ENCODE measurements around the gene ZCCHC14.
A peak's percentile ranks its signal among the peaks of the same experiment; 100 is the strongest.
"Not testable (repeated sequence)": the region's sequence is repeated elsewhere in the genome, so short reads cannot be mapped to it uniquely, and the experiment has no call there.

Gene ZCCHC14

DNA sequence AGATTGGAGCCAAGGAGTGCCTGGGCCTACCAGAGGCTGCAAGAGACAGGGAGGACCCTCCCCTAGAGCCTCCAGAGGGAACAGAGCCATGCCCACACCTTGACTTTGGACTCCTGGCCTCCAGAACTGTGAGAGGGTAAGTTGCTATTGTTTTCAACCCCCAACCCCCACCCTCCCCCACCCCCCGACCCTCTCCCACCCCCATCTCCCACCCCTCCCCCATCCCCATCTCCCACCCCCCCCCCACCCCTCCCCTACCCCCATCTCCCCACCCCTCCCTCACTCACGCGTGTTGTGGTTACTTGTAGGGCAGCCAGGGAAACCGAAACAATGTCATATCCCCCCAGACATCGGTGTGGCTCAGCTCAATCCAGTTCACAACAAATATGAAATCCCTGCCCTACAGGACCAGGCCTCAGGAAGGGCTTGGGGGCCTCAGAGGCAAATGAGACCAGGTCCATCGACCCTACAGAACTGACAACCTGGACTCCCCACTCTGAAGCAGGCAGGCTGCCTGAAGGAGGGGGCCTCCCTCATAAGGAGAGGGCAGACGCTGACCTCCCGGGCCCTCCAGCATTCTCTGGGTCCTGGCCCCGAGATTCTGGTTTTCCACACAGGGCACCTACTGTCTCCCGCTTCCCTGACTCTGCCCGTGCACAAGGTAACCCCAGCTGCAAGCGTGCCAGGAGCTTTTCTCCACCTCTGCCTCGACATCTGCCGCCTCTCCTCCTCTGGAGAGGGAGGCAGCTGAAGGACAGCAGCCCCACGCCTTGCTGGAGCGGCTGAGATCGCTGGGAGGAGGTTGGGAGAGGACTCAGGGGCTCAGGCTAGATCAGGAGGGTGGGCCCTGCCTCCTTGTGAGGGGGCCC lies 3.0 kb upstream of the ZCCHC14 start:
- no peak for DNase-seq

DNA sequence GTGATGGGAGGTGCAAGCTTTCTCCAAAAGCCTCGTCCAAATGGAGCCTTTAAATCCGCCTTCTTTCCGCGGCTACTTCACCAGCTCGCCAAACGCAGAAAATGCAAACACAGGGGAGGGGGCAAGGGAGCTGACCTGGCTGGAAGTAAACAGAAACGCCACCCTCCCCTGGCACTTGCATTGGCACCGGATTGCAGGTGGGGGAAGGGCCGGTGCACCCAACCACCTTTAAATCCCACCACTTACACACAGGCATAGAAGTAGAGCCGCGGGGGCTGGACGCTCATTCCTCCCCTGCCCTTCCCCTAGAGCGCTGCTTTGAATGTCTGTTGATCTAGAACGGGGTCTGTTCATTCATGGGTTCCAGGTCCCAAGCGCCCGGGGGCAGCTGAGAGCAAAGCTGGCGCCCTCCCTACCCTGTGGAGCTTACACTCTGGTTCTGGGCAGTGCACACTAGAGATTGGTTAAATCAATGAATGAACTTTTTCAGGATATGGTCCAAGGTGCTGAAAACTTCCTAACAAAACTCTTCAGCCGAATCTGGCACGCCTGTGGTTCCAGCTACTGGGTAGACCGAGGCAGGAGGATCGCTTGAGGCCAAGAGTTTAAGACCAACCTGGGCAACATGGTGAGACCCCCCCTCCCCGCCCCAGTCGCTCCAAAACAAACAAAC lies 920 bp upstream of the ZCCHC14 start:
- DNase-seq, result peak; percentile 16

DNA sequence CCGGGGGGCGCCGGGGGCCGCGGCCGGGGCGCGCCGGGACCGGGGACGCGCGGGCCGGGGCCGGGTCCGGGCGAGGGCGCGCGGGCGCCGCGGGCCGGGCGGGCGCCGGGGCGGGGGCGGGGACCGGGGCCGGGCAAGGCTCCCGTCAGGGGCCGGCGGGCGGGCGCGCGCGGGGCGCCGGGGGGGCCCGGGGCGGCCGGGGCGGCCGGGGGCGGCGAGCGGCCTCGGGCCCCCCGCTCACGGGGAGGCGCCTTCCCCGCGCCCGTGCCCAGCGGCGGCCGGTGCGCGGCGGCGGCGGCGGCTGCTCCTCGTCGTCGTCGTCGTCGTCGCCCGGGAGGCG lies 563 bp downstream of the ZCCHC14 start:
- DNase-seq, result no peak

DNA sequence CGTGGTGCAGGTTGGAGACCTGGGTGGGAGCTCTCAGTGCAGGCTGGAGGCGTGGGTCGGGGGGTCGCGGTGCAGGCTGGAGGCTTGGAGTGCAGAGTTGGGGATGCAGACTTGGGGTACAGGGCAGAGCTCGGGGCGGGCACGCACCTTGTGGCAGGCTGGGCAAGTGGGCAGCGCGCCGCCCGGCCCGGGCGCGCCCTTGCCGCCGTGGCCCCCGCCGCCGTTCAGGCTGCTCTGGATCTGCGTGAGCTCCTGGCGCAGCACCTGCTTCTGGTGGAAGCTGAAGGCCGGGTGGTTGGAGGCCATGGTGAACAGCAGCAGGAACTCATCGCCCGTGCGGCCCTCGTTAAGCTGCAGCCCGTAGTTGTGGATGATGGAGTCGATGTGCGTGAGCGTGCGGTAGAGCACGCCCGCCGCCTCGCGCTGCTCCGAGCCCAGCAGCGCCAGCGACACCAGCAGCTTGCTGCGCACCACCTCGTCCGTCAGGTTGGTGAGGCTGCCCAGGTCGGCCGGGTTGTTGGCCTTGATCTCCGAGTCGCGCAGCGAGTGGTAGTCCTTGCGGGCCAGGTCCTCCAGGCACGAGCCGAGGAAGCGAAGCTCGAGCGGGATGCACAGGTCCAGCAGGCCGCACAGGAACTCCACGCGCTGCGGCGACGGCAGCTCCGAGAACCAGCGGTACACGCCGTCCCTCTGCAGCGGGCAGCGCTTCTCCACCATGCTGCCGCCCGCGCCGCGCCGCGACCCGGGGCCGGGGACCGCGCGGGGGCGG lies 1.1 kb downstream of the ZCCHC14 start:
- peak; percentile 30 for DNase-seq

DNA sequence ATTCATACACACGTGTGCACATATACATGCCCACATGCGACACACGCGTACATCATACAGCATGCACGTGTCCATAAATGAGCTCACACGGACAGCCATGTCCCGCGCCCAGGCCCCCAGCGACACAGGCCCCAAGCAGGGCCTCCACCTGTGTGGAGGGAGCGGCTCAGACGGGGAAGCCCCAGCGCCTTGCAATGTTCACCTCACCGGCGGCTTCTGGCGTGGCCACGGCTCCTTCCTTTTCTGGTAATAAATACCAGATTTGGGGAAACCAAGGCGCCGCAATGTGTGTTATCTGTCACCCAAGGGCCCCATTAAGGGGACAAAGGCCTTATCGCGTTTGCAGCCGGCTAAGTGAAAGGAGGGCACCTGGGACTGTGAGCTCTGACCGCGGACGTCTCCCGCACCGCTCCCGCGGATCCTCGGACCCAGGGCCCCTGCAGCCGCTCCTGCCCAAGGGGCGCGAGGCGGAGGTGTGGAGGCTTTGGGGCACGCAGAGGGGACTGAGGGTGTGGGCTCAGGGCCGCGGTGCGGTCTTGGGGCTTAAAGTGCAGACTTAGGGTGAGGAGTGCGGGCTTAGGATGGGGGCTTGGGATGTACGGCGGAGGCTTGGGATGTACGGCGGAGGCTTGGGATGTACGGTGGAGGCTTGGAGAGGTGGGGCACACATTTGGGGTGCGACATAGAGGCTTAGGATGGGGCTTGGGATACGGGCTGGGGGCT lies 1.9 kb downstream of the ZCCHC14 start:
- peak; percentile 29 for DNase-seq

DNA sequence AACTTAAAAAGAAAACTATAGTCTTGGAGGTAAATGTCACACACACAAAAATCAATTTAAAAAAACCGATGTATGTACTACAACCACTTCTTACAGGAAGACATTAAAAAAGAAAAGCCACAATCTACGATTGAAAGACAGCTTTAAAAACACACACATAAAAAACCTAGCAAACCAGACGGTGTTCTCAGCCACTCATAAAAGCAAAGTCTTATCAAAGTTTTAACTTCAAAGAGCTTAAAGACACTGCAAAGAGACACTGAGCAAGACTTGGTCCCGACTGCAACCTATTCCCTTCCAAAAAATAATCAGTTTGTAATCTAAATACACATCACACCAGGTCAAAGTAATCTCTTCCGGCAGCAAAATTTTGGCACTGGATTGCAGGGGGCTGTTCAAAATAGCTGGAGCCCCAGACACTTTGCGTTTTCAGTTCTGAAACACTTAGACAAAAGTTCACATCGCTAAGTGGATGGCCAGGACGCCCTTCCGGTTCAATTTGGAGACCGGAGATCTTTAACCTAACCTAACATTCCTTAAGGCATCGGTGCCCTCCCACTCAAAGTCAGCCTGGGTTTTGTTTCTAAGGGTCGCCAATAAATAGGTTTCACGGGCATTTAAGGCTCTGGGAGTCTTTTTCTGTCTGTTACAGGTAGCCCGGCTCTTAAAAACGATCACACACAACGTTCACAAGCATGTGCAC lies 2.6 kb downstream of the ZCCHC14 start:
- DNase-seq, result no peak

DNA sequence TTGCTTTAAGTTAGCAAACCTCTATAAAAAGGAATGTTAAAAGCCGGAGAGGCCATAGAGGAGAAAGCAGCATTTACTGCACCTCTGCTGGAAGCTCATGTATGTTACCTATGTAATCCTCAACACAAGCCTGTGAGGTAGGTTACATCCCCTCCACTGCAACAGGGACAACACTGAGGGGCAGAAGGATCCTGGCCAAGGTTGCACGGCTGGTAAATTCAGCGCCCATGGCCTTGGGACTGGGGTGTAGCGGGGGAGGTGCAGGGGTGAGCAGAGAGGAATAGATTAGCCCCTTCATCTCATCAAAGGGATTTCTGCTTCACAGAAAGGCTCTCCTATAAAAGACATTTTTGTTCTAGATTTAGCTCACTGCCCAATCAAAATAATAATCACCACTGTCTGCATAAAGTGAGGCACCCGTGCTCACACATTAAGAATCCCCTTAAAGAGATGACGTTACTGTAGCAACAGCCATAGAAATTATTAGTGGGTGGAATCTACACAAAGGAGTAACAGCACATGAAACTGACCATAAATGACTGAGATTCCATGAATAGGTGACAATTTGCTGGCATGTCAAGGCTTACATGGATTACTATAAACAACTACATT lies 3.3 kb downstream of the ZCCHC14 start:
- no peak for DNase-seq

DNA sequence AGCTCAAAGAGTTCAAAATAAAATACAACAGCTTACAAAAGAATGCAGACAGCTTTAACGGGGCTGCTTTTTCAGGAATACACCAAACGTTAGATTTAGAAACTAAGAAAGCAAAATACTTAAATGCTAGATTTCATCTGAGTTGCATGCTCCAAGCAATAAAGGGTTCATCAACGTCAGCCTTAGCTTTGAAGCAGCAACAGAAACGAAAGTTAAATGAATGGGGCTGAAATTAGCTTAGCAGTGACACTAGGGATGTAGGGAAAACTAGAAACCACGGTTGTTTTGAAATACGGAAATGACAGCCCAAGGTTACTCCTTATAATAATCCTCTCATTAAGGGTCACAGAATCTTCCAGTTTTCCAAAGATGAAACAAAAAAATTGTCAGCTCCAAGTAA lies 3.9 kb downstream of the ZCCHC14 start:
- DNase-seq, result not testable (repeated sequence)

DNA sequence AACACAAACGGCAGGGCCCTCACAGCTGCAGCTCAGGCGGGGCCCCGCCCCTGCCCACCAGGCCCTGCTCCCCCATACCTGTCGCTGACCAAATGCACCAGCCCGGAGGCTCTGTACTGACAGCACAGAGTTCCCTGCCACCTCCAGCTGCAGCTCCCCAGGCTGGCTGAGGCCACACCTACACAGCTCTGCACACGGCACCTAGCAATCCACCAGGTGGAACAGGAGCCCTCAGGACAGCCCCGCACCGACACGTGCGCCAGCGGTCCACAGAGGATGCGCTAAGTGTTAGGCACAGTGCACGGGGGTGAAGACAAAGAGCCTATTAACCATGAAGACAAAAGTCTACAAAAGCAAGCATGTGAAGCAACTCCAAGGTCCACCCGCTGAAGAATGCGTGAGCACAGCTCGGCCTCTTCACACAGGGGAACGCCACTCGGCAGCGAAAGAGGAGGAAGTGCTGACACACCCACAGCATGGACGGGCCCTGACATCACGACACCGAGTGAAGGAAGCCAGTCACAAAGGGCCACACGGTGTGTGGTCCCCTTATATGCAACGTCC lies 5.4 kb downstream of the ZCCHC14 start:
- DNase-seq, result peak; percentile 83

DNA sequence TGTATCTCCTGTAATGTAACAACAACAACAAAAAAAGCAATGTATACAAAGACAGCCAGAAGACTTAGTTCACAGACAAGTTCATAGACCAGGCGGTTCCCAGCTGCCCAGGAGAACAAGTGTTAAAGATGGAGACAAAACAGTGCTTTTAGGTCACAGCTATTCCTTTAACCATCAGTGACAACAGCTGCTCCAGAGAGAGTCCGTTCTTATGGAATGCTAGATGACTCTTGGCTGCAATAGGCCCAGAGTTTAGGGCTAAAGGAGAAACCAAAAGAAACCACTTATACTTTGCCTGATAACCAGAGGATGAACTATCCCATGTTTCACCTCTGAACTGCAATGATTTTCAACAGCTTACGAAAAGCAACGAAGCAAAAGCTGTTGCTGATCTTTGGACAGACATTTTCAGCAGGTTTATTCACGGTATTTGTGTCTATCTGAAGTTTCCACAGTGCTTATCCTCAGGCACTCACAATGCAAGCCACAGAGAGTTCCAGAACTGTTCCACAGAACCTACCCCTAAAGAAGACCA lies 6.0 kb downstream of the ZCCHC14 start:
- no peak for DNase-seq

DNA sequence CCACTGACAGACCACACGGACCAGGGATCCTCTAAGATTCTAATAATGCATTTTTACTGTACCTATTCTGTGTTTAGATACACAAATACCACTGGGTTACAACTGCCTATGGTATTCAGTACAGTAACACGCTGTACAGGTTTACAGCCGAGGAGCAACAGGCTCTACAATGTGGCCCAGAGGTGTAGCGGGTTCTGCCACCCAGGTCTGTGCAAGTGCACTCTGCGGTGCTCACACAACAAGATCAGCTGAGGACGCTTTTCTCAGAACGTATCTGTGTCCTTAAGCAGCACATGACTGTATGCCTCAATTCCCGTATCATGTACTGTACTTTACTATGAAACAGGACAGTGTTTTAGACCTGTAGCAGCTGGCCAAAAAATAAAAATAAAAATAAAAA lies 6.5 kb downstream of the ZCCHC14 start:
- no peak for DNase-seq

DNA sequence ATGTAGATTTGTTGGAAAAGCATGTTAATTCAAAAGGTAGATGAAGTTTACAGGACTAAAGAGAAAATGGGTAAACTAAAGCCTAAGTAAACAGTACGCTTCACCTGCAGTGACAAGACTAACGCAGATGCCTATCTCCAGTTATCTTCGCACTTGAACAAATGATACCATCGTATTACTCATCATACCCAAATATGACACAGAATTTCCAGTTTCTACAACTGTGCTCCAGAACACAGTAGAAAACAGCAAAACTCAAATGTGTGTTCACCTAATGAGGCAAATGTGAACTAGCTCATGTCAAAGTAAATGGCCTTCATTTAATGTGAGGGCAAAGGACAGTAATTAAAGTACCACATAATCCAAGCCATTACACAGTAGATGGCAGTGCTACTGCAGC lies 7.0 kb downstream of the ZCCHC14 start:
- not testable (repeated sequence) for DNase-seq

DNA sequence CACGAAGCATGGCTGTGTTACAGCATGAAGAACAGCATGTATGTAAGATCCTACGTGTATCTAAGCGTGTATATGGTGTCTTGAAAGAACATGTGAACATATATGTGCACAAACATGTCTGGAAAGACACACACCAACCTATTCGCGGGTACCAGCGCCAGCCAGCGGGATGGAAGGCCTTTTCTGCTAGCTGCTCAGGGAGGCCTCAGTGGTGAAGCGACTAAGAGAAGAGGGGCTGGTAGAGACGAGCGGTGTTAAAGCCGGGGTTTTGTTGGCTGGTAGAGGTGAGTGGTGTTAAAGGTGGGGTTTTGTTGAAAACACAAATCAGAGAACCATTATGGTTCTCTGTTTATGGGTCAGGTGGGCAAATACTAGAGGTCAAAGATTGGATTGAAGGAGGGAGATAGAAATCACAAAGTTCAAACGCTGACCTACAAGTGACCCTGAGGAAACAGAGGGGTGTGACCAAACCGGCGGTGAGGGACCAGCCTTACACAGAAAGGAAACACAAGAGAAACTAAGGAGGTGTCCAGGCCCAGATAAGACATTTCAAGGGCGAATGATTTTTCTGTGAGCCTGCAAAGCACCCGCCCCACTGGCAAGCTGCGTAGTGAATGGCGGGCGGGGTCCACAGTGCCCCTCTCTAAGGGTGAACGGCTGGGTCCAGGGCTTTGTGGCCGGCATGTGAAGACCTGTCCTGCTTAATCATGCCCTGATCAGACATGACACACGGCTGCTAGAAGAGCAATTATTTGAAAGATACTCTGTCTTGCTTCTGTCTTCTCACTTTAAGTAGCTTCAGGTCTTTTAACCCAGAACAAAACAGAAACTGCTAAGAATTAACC lies 8.1 kb downstream of the ZCCHC14 start:
- no peak for DNase-seq

DNA sequence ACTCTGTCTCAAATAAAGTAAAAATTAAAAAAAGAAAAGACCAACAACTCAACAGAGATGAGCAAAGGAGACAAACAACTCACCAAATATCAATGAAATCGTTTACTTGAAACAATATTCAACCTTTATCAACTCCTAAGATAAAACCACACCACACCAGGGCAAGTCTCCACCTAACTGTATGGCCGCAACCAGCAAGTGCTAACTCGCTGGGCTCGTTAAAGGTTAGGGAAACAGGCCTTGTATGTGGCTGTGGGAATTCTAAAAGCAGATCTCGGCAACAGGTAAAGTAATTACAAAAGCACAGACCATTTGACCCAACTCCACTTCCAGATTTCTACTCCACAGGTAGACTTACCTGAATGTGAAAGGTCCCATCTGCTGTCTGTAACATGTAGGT lies 9.3 kb downstream of the ZCCHC14 start:
- no peak for DNase-seq

DNA sequence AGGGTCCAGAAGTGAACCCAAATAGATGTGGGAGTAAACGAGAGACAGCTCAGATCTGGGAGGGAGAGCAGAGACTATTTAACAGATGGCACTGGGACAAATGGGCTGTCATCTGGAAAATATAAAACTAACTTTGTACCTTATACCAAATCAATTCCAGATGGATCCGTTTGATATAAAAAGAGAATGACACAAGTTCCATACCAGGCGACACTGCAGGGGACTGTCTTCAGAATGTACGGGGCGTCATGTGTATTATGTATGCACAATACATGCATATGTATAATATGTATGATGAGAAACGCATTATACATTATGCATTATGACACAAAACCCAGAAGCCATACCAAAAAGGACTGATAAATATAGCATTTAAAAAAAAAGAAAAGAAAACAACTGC lies 10.2 kb downstream of the ZCCHC14 start:
- DNase-seq, result not testable (repeated sequence)

DNA sequence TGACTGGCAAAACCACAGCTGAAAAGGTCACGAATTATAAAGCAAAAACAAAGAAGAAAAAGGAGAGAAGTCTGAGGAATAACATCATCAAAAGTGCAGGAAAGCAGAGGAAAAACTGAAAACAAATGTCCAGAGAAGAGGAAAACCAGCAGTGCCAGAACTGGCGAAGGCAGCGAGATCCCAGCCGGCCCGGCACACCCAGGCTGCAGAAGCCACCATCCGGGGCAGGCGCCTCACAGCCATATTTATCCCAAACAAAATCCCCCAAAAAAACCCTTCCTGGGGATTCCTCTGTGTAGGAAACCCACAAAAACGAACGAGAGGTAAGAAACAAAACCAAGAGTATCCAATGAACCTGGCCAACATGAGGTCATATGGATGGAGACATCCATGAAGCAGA lies 10.6 kb downstream of the ZCCHC14 start:
- no peak for DNase-seq

DNA sequence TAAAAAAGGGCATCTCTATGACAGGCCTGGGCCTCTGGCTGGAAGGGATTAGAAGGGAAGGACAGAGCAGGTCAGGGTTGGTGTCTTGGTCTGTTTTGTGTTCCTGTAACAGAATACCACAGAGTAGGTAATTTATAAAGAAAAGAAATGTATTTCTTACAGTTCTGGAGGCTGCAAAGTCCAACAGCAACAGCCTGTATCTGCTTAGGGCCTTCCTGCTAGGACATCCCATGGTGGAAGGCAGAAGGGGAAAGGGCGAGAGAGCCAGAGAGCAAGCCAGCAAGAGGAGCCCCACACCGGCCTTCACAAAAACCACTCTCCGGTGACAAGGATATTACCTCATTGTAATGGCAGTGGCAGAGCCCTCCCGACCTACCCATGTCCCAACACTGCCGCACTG lies 11.1 kb downstream of the ZCCHC14 start:
- not testable (repeated sequence) for DNase-seq

DNA sequence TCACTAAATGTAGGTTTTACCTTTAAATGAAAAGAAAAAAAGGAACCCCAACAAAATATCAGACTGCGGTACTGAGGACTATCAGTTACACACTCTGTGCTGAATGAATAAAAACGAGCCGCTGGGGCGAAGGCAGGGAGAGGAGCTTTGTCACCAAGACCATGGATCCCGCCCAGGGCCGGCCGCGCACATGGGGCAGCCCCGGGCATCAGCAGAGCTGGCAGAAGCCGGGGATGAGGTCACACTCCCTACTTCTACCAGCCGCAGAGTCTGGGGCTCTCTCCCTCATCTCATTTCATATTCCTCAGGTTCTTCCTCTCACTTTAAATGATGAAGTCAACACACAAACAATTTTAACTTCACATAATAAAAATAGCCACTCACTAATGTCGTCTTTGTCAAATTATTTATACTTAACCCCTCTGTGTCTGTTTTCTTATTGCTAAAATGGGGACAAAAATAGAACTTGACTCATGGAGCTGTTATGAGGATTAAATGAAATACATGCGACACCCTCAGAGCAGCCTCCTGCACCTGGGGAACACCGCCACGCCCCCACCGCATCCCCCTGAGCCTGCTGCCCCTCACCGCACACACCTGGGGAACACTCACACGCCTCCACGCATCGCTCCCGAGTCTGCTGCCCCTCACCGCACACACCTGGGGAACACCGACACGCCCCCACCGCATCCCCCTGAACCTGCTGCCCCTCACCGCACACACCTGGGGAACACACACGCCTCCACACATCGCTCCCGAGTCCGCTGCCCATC lies 15.4 kb downstream of the ZCCHC14 start:
- DNase-seq, result not testable (repeated sequence)

DNA sequence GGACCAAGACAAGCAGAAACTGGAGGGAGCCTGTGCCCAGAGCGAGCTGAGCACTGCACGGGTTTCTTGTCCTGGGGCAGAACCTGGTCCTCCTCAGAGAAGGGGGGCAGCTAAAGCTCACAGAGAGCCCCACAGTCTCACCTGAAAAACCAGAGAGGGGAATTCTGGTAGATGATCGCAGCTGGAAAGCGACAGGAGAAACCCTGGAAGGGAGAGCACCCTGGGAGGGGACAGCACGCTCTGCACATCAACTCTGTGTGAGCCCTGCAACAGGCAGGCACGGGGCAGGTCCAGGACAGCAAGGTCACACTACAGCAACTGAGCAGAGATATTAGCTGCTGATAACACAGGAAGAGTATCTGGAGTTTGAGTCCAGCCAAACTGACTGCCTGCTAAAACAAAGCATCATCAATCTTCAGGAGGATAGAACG lies 18.2 kb downstream of the ZCCHC14 start:
- no peak for DNase-seq

DNA sequence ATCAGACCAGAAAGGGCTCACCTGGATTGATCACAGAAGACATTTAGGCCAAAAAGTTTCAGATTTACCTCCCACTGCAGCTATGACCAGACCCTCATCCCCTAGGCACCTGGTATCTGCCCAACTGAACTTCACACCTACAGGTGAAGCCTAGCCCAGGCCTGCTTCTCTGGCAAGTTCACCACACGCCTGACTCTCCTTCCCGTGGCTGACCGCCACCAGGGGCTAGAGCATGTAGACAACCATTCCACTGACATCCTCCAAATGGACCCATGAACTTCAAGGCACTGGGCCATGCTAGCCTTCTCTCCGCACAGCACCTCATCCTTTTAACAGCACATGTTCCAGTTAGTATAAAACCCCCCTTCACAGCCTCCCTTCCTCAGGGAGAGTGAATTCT lies 18.8 kb downstream of the ZCCHC14 start:
- no peak for DNase-seq

Data from NCI-H69 (cell line).